CD4-positive, alpha-beta T cell treated with Interleukin-10 for 1 hour (primary cell): ENCODE data around the gene TNFAIP2.
"Not testable (repeated sequence)": the region's sequence is repeated elsewhere in the genome, so short reads cannot be mapped to it uniquely, and the experiment has no call there.

Source experiments
- DNase-seq: peaks from one replicate; pipeline ENCODE4 v3.0.0-alpha.2; 2020

Gene TNFAIP2

DNA sequence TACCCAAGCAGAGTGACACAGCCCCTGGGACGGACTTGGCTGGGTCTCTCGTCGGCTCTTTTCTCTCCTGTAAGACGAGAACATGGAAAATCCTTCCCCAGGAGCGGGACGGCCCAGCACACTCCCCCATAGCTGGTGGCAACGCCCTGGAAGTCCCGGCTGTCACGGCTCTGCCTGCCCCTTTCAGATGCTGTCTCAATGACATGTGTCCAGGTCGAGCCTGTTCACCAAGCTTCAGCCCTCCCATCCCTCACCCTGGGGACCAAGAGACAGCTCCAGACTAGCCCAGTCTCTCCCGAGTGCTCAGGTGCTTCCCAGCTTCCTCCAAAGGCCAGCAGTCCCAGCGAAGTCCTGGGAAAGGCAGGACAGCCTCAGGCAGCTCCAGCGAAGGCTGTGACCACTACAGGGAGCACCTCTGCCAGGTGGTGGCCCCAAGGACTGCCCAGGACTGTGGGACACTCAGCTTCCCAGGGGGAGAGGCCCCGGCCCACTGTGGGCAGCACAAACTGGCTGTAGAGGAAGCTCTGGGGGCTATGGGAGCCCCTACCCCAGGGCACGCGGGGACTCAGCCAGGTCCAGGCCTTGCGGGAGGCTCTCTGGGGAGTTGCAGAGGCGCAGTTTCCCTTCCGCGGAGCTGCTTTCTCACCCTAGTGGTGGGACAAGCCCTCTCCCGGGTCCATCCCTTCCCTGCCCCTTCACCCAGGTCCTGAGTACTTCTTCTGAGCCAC lies 33.6 kb downstream of the TNFAIP2 start:
- no peak for DNase-seq

DNA sequence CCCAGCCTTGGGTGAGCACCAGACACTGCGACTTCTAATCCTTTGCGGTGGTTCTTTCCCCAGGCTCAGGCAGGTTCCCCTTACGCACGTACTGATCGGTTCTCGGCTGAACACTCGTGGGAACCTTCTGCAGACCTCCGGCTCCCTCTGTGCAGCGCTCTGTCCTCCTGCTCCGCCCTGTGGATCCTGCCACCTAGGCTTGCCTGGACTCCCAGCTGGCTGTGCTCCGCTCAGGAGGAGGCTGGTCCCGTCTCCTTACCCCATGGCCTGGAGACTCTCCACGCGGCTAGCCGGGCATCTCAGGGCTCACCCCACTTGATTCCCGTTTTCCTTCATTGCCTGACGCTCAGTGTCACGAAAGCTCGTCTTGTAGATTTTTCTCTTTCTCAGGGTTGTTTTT lies 34.7 kb downstream of the TNFAIP2 start:
- DNase-seq: no peak

DNA sequence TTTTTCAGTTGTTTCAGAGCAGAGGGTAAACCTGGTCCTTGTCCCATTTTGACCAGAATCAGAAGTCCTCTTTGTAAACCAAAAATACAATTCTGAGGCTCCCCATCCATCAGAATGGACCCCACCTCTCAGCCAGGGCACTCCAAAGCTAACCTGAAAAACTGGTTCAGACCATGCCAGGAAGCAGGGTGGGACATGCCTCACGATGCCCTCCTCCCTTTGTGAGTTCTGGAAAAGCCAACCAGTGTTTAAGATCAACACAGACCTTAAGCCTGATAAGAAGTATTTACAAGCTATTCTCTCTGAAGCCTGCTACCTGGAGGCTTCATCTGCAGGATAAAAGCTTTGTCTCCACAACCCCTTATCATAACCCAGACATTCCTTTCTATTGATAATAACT lies 35.4 kb downstream of the TNFAIP2 start:
- DNase-seq: no peak

GRCh38 chr14:103160321-103161053 lies 37.2 kb downstream of the TNFAIP2 start:
- no peak for DNase-seq

DNA sequence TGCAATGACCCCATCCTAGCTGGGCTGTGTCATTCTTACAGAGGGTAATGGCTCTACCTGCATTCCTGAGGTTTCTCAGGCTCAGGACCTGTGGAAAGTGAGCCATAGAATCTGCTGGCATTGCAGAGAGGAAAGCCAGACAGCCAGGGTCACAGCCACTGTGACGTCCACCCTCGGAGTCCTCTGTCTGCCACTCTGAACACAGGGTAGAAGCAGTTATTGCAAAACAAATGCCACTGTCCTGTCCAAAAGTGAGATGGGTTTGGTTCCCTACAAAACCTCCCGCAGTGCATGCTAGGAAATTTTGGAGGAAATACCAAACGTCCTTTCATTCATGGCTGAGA lies 37.8 kb downstream of the TNFAIP2 start:
- DNase-seq: no peak

- no peak for DNase-seq
Observed at GRCh38 chr14:103163199-103163598, 39.9 kb downstream of the TNFAIP2 start.

- no peak for DNase-seq
Observed at GRCh38 chr14:103164006-103164405, 40.7 kb downstream of the TNFAIP2 start.

GRCh38 chr14:103164779-103165178 lies 41.5 kb downstream of the TNFAIP2 start:
- no peak for DNase-seq

DNA sequence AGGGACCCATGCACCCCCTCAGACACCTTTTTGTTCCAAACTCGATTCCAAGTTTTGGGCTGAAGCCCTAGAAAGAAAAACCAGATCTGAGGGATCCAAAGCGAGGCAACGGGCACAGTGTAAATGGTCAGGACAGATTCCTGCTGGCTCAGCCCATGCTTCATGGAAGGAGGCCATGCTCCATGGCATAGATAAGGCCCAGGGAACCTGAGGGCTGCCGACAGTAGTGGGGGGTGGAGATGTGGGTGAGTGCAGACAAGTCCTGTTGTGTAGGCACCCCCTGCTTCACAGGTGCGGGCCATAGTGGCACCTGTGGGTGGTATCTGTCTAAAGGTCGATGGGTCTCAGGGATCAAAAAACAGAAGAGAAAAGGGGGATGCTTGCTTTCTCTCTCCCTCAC lies 42.1 kb downstream of the TNFAIP2 start:
- no peak for DNase-seq

GRCh38 chr14:103169954-103170353 lies 46.7 kb downstream of the TNFAIP2 start:
- no peak for DNase-seq

DNA sequence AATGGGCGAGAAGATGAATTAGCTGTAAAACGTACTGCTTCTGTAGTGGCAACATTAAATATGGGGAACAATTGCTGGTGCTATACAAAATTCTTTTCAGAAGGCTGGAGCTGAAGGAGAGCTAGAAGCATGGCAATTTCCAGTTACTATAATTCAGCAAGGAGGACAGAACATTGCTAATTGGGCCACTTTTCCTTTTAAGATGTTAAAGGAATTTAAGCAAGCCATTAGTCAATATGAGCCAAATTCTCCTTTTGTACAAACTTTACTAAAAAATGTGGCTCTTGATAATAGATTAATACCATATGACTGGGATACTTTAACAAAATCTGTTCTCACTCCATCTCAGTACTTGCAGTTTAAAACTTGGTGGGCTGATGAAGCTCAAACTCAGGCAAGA lies 47.9 kb downstream of the TNFAIP2 start:
- DNase-seq: not testable (repeated sequence)

GRCh38 chr14:103172921-103173320 lies 49.7 kb downstream of the TNFAIP2 start:
- DNase-seq: no peak

DNA sequence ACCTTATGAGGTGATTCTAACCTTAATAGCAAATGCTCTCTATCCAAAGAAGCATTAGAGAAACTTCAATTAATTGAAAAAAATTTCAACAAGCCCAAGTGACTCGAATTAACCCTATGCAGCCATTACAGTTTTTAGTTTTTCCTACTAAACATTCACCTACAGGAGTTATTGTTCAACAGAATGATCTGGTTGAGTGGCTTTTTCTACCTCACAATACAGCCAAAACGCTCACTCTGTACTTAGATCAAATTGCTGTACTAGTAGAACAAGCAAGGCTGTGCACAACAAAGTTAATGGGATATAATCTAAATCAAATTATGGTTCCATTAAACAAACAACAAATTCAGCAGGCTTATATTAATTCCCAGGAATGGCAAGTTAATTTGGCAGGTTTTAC lies 50.6 kb downstream of the TNFAIP2 start:
- DNase-seq: not testable (repeated sequence)

- DNase-seq: not testable (repeated sequence)
Observed at GRCh38 chr14:103176176-103176575, 52.9 kb downstream of the TNFAIP2 start.

GRCh38 chr14:103177376-103177775 lies 54.1 kb downstream of the TNFAIP2 start:
- no peak for DNase-seq

- DNase-seq: no peak
Observed at GRCh38 chr14:103178521-103178920, 55.3 kb downstream of the TNFAIP2 start.

DNA sequence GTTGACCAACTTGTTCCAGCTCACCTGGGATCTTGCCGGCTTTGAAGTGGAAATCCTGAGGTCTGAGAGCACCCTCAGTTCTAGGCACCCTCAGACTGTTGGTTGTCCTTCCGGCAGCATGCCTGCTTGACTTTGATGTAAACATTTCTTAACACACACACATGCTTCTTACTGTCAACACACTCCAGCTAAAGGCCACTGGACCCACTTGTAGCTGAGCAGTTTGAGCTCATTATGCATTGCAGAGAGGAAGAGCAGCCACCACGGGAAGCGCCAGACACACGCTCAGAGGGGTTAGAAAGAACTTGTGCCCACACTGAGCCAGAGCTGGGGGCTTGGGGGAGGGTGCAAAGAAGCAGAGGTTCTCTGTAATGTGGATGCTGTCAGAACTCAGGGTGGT lies 55.8 kb downstream of the TNFAIP2 start:
- no peak for DNase-seq

DNA sequence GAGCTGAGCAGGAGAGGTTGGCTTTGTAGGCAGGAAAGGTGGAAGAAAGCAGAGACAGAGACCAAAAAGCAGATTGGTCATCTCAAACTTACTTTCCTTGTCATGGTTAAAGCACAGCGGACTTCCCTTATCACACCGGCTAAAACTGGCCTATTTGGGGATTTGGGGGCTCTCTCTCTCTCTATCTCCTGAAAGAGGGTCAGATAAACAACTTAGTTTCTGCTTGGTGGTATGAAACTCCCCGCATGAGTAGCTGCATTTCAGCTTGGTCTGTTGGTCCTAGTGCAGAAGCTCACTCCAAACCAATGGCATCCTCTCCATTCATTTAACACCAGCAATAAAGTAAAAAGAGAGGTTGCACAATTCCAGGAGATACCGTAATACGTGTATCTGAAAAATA lies 57.1 kb downstream of the TNFAIP2 start:
- DNase-seq: no peak

GRCh38 chr14:103184046-103184445 lies 60.8 kb downstream of the TNFAIP2 start:
- DNase-seq: no peak

DNA sequence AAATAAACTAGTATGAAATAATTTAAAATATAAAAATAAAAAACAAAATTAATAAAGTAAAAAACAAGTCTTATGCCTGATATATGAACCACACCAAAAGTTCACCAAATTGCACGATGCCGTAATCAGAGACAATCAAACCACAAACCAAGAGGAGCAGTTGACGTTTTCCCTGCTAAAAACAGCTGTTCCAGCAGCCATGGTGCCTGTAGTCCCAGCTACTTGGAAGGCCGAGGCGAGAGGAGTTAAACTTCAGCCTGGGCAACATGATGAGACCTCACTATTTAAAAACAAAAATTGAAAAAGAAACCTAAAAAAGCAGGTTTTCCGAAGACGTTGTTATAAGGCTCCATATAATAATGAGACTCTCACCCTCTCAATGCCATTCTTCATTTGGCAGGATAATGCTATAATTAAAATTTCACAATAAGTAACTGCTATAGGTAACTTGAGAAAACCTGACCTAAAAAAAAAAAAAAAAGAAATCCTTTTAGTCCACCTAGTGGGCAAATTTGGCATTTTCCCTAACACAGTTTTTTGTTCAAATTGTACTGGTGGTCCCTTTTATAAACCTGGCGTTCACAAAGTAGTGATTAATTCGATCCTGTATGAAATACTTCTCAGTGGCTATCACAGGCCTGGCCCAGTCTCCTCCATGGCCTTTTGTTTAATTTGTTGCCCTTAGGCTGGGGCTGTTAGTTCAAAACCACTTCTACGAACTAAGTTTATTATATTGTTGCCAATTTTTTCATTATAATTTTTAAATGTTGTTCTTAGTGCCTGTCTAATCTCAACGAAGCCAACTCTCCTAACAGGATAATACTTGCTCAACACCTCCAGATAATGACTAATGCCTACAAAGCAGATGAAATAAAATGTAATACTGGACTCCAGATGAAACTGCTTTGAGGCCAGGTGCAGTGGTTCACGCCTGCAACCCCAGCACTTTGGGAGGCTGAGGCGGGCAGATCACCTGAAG lies 62.1 kb downstream of the TNFAIP2 start:
- DNase-seq: peak; percentile 17

- DNase-seq: no peak
Observed at GRCh38 chr14:103186241-103186822, 63.1 kb downstream of the TNFAIP2 start.
